Measurements from ENCODE around the gene PDGFRB.
A peak's percentile ranks its signal among the peaks of the same experiment; 100 is the strongest.

PDGFRB gene

GRCh38 chr5:150155258-150156026, at the start of gene PDGFRB:
PDGFRB (minus strand) TSS chr5:150155845; CDS start chr5:150137047, 18,798 bp downstream.
- Histone ChIP-seq H3K9me3 (ENCODE audit: control insufficient read depth in 1 of 2, low read length in 2 of 2) (no peaks in the 10 kb centered on the region), H3K36me3 (ENCODE audit: control insufficient read depth in 1 of 2, insufficient read depth in 2 of 2, low read length in 2 of 2) (no peaks in the 10 kb centered on the region), H3K4me1 (ENCODE audit: control insufficient read depth in 1 of 2, insufficient read depth in 2 of 2, low read length in 2 of 2) (peaks cover 0 to 21% of the 10 kb centered on the region in 2 donors), H3K27ac (ENCODE audit: low read length) (peak within 1 kb of the TSS; percentile 78), H3K27me3 (ENCODE audit: low read depth, low read length) (no peaks in the 10 kb centered on the region), H3K4me3 (ENCODE audit: low read depth in 1 of 2, low read length in 2 of 2) (peak within 1 kb of the TSS; percentile 60 to 66)

GRCh38 chr5:150204590-150204960, 48.9 kb upstream of the PDGFRB start:
- Histone ChIP-seq H3K27ac (ENCODE audit: low read length) (no peak overlapping the region), H3K27me3 (ENCODE audit: low read depth, low read length) (no peaks in the 10 kb centered on the region), H3K9me3 (ENCODE audit: control insufficient read depth in 1 of 2, low read length in 2 of 2) (no peaks in the 10 kb centered on the region), H3K4me3 (ENCODE audit: low read depth in 1 of 2, low read length in 2 of 2) (no peak overlapping the region), H3K4me1 (ENCODE audit: control insufficient read depth in 1 of 2, insufficient read depth in 2 of 2, low read length in 2 of 2) (no peaks in the 10 kb centered on the region), H3K36me3 (ENCODE audit: control insufficient read depth in 1 of 2, insufficient read depth in 2 of 2, low read length in 2 of 2) (no peaks in the 10 kb centered on the region)

GRCh38 chr5:150203832-150204589, 48.4 kb upstream of the PDGFRB start:
- Histone ChIP-seq H3K36me3 (ENCODE audit: control insufficient read depth in 1 of 2, insufficient read depth in 2 of 2, low read length in 2 of 2) (no peaks in the 10 kb centered on the region), H3K4me1 (ENCODE audit: control insufficient read depth in 1 of 2, insufficient read depth in 2 of 2, low read length in 2 of 2) (no peaks in the 10 kb centered on the region), H3K4me3 (ENCODE audit: low read depth in 1 of 2, low read length in 2 of 2) (no peak overlapping the region), H3K27me3 (ENCODE audit: low read depth, low read length) (no peaks in the 10 kb centered on the region), H3K27ac (ENCODE audit: low read length) (no peak overlapping the region), H3K9me3 (ENCODE audit: control insufficient read depth in 1 of 2, low read length in 2 of 2) (no peaks in the 10 kb centered on the region)

GRCh38 chr5:150202501-150202900, 46.9 kb upstream of the PDGFRB start:
- Histone ChIP-seq H3K4me1 (ENCODE audit: control insufficient read depth in 1 of 2, insufficient read depth in 2 of 2, low read length in 2 of 2) (no peaks in the 10 kb centered on the region), H3K27me3 (ENCODE audit: low read depth, low read length) (no peaks in the 10 kb centered on the region), H3K27ac (ENCODE audit: low read length) (no peak overlapping the region), H3K4me3 (ENCODE audit: low read depth in 1 of 2, low read length in 2 of 2) (no peak overlapping the region), H3K36me3 (ENCODE audit: control insufficient read depth in 1 of 2, insufficient read depth in 2 of 2, low read length in 2 of 2) (no peaks in the 10 kb centered on the region), H3K9me3 (ENCODE audit: control insufficient read depth in 1 of 2, low read length in 2 of 2) (no peaks in the 10 kb centered on the region)

GRCh38 chr5:150197476-150197875, 41.8 kb upstream of the PDGFRB start:
- Histone ChIP-seq H3K27ac (ENCODE audit: low read length) (no peak overlapping the region), H3K9me3 (ENCODE audit: control insufficient read depth in 1 of 2, low read length in 2 of 2) (no peaks in the 10 kb centered on the region), H3K4me3 (ENCODE audit: low read depth in 1 of 2, low read length in 2 of 2) (no peak overlapping the region), H3K4me1 (ENCODE audit: control insufficient read depth in 1 of 2, insufficient read depth in 2 of 2, low read length in 2 of 2) (no peaks in the 10 kb centered on the region), H3K27me3 (ENCODE audit: low read depth, low read length) (no peaks in the 10 kb centered on the region), H3K36me3 (ENCODE audit: control insufficient read depth in 1 of 2, insufficient read depth in 2 of 2, low read length in 2 of 2) (no peaks in the 10 kb centered on the region)

GRCh38 chr5:150196986-150197385, 41.3 kb upstream of the PDGFRB start:
- no peak overlapping the region for H3K4me3 ChIP-seq (ENCODE audit: low read depth in 1 of 2, low read length in 2 of 2)

GRCh38 chr5:150196514-150196913, 40.9 kb upstream of the PDGFRB start:
- H3K4me3 ChIP-seq (ENCODE audit: low read depth in 1 of 2, low read length in 2 of 2) = no peak overlapping the region
- H3K4me1 ChIP-seq (ENCODE audit: control insufficient read depth in 1 of 2, insufficient read depth in 2 of 2, low read length in 2 of 2) = no peaks in the 10 kb centered on the region
- no peaks in the 10 kb centered on the region for H3K36me3 ChIP-seq (ENCODE audit: control insufficient read depth in 1 of 2, insufficient read depth in 2 of 2, low read length in 2 of 2)
- H3K27ac ChIP-seq (ENCODE audit: low read length) = no peak overlapping the region
- no peaks in the 10 kb centered on the region for H3K27me3 ChIP-seq (ENCODE audit: low read depth, low read length)
- H3K9me3 ChIP-seq (ENCODE audit: control insufficient read depth in 1 of 2, low read length in 2 of 2) = no peaks in the 10 kb centered on the region

More at GRCh38 chr5:150196986-150197385, 41.3 kb upstream of the PDGFRB start:
- Histone ChIP-seq H3K9me3 (ENCODE audit: control insufficient read depth in 1 of 2, low read length in 2 of 2) (no peaks in the 10 kb centered on the region), H3K27me3 (ENCODE audit: low read depth, low read length) (no peaks in the 10 kb centered on the region), H3K4me1 (ENCODE audit: control insufficient read depth in 1 of 2, insufficient read depth in 2 of 2, low read length in 2 of 2) (no peaks in the 10 kb centered on the region), H3K36me3 (ENCODE audit: control insufficient read depth in 1 of 2, insufficient read depth in 2 of 2, low read length in 2 of 2) (no peaks in the 10 kb centered on the region), H3K27ac (ENCODE audit: low read length) (no peak overlapping the region)

- no peaks in the 10 kb centered on the region for H3K36me3 ChIP-seq (ENCODE audit: control insufficient read depth in 1 of 2, insufficient read depth in 2 of 2, low read length in 2 of 2)
- no peak overlapping the region for H3K27ac ChIP-seq (ENCODE audit: low read length)
- H3K27me3 ChIP-seq (ENCODE audit: low read depth, low read length) = no peaks in the 10 kb centered on the region
- no peaks in the 10 kb centered on the region for H3K4me1 ChIP-seq (ENCODE audit: control insufficient read depth in 1 of 2, insufficient read depth in 2 of 2, low read length in 2 of 2)
- no peaks in the 10 kb centered on the region for H3K9me3 ChIP-seq (ENCODE audit: control insufficient read depth in 1 of 2, low read length in 2 of 2)
- no peak overlapping the region for H3K4me3 ChIP-seq (ENCODE audit: low read depth in 1 of 2, low read length in 2 of 2)
Measured at GRCh38 chr5:150195736-150196485, 40.3 kb upstream of the PDGFRB start.

GRCh38 chr5:150192462-150192861, 36.8 kb upstream of the PDGFRB start:
- Histone ChIP-seq H3K4me1 (ENCODE audit: control insufficient read depth in 1 of 2, insufficient read depth in 2 of 2, low read length in 2 of 2) (peaks cover 0 to 9% of the 10 kb centered on the region in 2 donors), H3K36me3 (ENCODE audit: control insufficient read depth in 1 of 2, insufficient read depth in 2 of 2, low read length in 2 of 2) (no peaks in the 10 kb centered on the region), H3K27me3 (ENCODE audit: low read depth, low read length) (peaks cover 6% of the 10 kb centered on the region), H3K27ac (ENCODE audit: low read length) (no peak overlapping the region), H3K9me3 (ENCODE audit: control insufficient read depth in 1 of 2, low read length in 2 of 2) (no peaks in the 10 kb centered on the region), H3K4me3 (ENCODE audit: low read depth in 1 of 2, low read length in 2 of 2) (no peak overlapping the region)

- Histone ChIP-seq H3K36me3 (ENCODE audit: control insufficient read depth in 1 of 2, insufficient read depth in 2 of 2, low read length in 2 of 2) (no peaks in the 10 kb centered on the region), H3K4me3 (ENCODE audit: low read depth in 1 of 2, low read length in 2 of 2) (no peak overlapping the region), H3K27me3 (ENCODE audit: low read depth, low read length) (peaks cover 6% of the 10 kb centered on the region), H3K9me3 (ENCODE audit: control insufficient read depth in 1 of 2, low read length in 2 of 2) (no peaks in the 10 kb centered on the region), H3K27ac (ENCODE audit: low read length) (no peak overlapping the region), H3K4me1 (ENCODE audit: control insufficient read depth in 1 of 2, insufficient read depth in 2 of 2, low read length in 2 of 2) (peaks cover 0 to 9% of the 10 kb centered on the region in 2 donors)
Measured at GRCh38 chr5:150190987-150191386, 35.3 kb upstream of the PDGFRB start.

GRCh38 chr5:150190503-150190979, 34.9 kb upstream of the PDGFRB start:
- H3K4me3 ChIP-seq (ENCODE audit: low read depth in 1 of 2, low read length in 2 of 2) = peak overlapping the region in 1 of 2 donors; percentile 12
- peaks cover 6% of the 10 kb centered on the region for H3K27me3 ChIP-seq (ENCODE audit: low read depth, low read length)
- H3K4me1 ChIP-seq (ENCODE audit: control insufficient read depth in 1 of 2, insufficient read depth in 2 of 2, low read length in 2 of 2) = peaks cover 0 to 9% of the 10 kb centered on the region in 2 donors
- H3K9me3 ChIP-seq (ENCODE audit: control insufficient read depth in 1 of 2, low read length in 2 of 2) = no peaks in the 10 kb centered on the region
- H3K27ac ChIP-seq (ENCODE audit: low read length) = no peak overlapping the region
- H3K36me3 ChIP-seq (ENCODE audit: control insufficient read depth in 1 of 2, insufficient read depth in 2 of 2, low read length in 2 of 2) = no peaks in the 10 kb centered on the region

Data from muscle layer of duodenum (tissue), 2 donors.